ENCODE results near the gene ACSF2.

GRCh38 chr17:50458701-50459676 is 33.0 kb downstream of the ACSF2 start:
- TF ChIP-seq TAF1 (IDR thresholded peaks at IDR 0.05; ENCODE audit: low read depth), result no peak
- no peak for TF ChIP-seq POLR2AphosphoS5 (IDR thresholded peaks at IDR 0.05)
- TF ChIP-seq EP300 (conservative IDR thresholded peaks at IDR 0.05; ENCODE audit: poor library complexity, severe bottlenecking), result no peak

Measured in neural cell (in vitro differentiated cells).